Measurements from ENCODE around the gene VARS2.
"Not testable (repeated sequence)": the region's sequence is repeated elsewhere in the genome, so short reads cannot be mapped to it uniquely, and the experiment has no call there.

VARS2 gene

DNA sequence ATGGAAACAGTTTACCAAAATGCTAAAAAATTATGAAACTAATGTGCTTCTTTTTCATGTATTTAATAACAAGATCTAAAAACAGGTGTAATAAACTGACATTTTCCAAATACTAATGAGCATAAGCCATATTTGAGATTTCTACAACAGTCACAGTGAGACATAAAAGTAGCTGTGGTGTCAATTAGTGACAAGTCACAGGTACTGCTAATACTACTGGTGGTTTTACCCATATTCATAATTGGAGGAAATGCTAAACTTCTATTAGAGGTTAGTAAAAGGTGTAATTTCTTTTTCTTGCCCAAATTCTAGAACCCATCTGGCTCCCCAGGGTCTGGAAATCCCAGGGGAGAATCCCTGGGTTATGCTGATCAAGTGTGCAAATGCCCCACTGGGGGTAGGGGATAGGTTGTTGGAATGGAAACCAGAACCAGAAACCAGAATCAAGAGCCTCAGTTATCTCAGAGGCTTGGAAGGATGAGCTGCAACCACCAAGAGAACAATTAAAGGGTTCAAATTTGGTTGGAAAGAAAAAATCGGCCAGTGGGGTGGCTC lies 13.1 kb upstream of the VARS2 start:
- DNase-seq: no peak

DNA sequence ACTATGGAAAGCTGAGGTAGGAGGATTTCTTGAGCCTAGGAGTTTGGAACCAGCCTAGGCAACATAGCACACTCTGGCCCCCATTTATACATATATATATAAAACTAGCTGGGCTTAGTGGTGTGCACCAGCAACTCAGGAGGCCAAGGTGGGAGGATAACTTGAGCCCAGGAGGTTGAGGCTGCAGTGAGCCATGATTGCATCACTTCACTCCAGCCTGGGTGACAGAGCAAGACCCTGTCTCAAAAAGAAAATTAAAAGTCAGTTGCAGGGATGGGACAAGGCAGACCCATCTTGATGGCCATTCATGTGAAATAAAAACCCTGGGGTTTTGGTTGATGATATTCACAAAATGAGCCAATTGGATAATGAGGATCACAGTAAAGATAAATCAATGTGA lies 12.6 kb upstream of the VARS2 start:
- DNase-seq: no peak

DNA sequence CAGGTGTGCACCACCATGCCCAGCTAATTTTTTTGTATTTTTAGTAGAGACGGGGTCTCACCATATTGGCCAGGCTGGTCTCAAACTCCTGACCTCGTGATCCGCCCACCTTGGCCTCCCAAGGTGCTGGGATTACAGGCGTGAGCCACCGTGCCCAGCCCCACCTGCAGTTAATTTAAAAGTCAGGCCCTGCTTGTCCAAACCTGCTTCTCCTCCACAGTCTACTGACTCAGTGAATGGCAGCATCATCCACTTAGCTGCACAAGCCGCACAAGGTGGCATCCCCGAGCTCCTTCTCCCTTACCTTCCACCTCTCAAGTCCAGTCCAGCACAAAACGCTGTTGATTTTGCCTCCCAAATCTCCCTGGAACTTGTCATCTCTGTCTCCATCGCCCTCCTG lies 11.8 kb upstream of the VARS2 start:
- not testable (repeated sequence) for DNase-seq

DNA sequence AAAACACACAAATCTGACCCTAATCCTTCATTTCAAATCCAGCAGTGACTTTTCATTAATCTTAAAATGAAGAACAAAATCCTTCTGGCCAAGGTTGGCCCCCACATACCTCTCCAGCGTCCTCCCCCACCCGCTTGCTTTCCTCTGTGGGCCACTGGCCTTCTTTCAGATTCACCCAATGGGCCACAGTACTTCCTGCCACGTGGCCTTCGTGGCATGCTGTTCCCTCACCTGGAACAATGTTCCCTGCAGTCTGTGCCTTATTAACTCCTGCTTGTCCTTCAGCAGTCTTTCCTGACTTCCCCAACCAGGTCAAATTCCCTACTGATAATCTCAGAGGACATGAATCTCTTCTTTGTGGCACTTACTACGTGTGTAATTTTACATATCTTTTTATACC lies 11.3 kb upstream of the VARS2 start:
- DNase-seq: no peak

DNA sequence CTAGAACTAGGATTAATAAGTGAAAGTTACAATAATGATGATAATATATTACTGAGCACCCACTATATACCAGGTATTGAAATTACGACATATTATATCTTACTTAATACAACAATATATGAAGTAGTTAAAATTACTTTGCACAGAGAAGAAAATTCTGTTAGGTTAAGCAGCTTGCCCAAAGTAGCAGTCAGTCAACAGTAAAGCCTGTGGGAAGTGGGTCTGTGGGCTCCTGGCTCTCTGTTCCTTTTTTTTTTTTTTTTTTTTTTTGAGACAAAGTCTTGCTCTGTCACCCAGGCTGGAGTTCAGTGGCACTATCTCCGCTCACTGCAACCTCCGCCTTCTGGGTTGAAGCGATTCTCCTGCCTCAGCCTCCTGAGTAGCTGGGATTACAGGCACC lies 10.8 kb upstream of the VARS2 start:
- no peak for DNase-seq

DNA sequence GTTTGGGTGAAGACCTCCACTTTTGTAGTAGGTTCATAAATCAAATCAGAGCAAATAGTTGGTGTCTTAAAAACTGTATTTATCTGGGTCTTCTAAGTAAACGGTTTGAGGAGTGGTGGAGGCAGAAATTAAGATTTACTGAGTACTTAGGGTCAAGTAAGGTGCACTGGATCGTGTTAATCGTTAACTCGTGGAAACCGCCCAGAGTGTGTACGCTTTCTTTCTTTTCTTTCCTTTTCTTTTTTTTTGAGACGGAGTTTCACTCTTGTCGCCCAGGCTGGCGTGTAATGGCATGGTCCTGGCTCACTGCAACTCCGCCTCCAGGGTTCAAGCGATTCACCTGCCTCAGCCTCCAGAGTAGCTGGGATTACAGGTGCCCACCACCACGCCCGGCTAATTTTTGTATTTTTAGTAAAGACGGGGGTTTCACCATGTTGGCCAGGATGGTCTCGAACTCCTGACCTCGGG lies 6.7 kb upstream of the VARS2 start:
- not testable (repeated sequence) for DNase-seq

DNA sequence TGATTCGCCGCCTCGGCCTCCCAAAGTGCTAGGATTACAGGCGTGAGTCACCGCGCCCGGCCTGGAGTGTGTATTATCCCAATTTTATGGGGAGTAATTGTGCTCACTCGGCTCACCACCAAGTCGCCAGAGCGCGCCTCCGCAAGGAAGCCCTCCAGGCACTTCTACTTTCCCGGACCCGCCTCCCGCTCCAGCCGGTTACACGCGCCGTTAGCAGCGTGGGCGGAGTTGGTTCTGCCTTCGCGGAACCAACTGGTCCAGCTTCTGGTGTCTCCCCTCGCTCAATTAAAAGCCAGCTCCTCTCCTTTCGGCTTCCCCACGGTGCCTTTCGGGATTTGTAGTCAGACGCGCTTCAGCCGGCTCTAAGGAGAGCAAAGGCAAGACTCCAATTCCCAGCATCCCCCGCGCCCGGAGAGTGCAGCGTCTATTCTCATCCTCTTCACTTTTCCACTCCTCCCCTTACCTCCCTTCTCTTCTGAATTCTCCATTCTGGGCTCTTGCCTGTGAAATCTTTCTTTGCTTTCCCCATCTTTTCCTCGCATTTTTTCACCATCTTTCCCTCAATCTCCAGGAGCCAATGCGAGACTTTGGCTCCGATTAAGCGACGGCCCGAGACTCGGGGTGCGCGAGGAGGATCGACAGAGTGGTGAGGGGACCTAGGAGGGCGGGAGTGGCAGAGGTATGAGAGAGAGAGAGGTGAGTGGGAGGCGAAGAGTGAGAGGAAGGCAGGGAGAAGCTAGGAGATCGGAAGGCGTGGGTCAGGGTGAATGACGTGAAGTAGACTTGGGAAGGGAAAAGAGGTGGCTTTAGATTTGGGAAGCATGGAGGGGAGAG lies 6.1 kb upstream of the VARS2 start, which contains the start of gene GTF2H4:
Gene GTF2H4 (plus strand): TSS at position 450 of the 834 bp plus-strand sequence.
- peak; percentile 96 for DNase-seq

DNA sequence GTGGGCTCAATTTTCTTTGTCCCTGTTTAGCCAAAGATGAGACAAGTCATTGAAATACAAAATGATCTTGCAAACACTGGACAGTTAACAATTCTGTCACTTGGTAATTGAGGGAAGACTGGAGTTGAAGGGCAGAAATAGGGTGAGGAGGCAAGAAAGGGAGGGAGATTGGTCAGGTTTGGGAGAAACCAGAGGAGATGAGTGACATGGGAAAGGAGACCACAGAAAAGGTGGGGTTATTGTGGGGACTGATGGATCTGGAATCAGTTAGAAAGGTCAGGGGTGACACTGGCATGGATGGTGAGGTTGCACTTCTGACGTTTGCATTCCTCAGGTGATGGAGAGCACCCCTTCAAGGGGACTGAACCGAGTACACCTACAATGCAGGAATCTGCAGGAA lies 5.3 kb upstream of the VARS2 start:
- DNase-seq: no peak

DNA sequence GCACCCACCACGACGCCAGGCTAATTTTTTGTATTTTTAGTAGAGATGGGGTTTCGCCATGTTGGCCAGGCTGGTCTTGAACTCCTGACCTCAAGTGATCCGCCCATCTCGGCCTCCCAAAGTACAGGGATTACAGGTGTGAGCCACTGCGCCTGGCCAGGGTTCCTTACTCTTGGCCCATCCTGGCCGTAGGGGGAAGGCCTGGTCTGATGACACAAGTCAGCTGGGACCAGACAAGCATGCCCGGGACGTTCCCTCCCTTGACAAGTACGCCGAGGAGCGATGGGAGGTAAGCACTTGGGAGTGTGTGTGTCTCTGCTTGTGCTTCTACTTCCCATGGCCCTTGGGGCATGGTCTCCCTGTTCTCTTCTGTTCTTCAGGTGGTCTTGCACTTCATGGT lies 3.6 kb upstream of the VARS2 start:
- DNase-seq: not testable (repeated sequence)

DNA sequence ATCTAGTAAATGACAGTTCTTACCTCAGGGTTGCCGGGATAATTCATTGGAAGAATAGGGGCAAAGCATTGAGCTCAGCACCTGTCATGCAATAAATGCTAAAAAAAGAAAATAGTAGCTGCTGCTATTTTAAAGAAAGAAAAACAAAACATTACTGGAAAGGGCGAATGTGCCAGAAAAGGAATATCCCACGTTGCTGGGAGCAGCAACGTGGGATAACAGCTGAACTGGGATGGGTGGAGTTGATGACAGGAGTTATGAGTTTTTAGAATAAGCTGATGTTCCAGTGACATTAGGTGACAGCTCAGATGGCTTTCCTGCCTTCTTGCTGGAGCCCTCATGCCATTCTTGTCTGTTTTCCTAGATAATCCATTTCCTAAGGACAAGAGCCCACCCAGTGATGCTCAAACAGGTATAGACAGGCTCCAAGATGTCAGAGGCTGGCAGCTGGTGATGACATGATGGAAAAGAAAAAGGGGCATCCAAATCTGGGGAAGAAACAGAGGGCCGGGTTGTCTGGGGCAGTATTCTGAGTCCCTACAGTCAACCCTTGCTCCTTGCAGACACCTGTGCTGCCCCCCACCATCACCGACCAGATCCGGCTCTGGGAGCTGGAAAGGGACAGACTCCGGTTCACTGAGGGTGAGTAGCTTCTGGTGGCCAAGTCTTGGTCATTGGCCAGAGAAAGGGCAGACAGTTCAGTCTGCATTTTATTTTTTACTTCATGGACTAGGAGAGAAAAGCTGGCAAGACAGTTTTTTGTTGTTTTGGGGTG lies 1.1 kb upstream of the VARS2 start:
- DNase-seq: no peak

DNA sequence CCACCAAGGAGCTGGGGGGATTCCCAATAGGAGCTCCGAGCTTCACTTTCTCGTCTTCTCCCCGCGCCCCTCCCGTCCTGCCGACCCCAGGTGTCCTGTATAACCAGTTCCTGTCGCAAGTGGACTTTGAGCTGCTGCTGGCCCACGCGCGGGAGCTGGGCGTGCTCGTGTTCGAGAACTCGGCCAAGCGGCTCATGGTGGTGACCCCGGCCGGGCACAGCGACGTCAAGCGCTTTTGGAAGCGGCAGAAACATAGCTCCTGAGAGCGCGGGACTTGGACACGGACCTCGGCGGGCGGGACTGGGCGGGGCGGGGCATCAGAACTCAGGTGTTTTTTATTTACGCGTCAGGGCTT lies 340 bp upstream of the VARS2 start:
- DNase-seq: no peak

DNA sequence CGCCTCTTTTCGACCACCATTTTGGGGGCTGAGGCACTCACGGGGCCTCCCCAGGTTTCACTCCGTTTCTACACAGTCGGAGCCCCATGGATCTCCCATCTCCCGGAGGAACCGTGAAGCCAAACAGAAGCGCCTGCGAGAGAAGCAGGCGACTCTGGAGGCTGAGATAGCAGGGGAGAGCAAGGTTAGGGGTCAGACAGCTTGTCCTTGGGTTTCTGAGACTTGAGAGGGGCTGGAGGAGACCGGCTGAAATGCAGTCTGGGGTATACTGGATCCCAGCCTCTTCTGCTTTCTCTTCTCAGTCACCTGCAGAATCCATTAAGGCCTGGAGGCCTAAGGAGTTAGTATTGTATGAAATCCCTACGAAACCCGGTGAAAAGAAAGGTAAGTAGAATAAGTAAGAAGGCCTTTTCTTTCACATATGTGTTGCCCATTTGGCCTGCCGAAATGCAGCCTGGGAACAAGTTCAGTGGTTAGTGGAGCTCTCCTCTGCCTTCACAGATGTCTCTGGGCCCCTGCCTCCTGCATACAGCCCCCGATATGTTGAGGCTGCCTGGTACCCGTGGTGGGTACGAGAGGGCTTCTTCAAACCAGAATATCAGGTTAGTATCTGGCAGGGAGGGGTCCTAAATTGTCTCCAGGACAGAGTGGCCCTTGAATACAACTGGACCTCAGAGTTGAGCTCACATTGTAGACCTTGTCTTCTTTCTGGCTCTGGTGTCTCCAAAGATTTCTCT lies 984 bp downstream of the VARS2 start:
- DNase-seq: no peak

DNA sequence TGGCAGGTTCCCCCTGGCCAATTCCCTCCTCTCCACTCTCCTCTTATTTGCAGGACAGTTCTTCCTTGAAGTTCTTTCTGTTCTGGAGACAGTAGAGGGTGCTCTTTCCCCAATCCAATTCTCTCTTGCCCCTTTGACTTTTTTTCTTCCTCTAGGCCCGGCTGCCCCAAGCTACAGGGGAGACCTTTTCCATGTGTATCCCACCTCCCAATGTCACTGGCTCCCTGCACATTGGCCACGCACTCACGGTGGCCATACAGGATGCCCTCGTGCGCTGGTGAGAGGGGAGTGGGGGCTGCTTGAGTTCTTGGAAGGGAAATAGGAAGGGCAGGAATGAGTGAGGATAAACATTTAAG lies 1.5 kb downstream of the VARS2 start:
- DNase-seq: no peak

DNA sequence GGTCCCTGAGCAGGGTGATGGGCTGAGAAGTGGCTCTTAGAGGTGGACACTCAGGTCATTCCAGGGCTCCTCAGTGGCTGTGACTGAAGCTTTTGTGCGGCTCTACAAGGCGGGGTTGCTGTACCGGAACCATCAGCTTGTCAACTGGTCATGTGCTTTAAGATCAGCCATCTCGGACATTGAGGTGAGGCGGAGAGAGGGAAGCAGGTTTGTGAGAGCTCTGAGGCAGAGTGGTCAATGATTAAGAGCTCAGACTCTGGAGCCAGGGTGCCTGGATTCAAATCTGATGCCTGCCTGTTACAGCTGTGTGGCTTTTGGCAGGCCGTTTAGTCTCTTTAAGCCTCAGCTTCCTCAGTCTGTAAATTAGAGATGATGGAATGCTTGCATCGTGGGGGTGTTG lies 3.0 kb downstream of the VARS2 start:
- DNase-seq: no peak

DNA sequence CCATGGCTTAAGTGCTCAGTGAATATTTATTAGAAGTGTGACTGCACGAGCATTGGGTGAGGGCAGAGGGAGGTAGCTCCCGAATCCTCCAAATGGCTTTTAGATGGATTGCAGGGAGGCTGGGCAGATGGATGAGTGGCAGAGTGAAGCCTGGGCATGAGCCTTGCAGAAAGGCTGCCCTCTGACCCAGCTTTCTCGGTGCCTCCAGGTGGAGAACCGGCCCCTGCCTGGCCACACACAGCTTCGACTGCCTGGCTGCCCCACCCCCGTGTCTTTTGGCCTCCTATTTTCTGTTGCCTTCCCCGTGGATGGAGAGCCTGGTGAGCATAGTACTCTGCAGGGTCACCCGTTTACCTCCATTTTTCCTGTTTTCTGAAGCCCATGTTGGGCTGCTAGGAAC lies 3.4 kb downstream of the VARS2 start:
- no peak for DNase-seq

DNA sequence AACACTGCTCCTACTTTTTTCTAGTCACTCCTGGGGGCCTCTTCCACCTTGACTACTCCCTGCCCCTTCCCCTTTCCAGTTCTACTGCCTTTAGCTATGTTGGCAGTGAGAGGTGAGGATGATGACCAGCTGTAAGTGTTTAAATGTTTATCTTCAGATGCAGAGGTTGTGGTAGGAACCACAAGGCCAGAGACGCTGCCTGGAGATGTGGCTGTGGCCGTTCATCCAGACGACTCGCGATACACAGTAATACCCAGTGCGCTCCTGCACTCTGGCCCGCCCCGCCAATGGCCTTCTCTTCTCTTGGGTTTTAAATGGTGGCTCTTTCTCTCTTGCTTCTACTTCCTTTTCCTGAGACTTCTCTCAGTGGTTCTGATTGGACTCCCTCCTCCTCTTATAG lies 4.6 kb downstream of the VARS2 start:
- DNase-seq: no peak

DNA sequence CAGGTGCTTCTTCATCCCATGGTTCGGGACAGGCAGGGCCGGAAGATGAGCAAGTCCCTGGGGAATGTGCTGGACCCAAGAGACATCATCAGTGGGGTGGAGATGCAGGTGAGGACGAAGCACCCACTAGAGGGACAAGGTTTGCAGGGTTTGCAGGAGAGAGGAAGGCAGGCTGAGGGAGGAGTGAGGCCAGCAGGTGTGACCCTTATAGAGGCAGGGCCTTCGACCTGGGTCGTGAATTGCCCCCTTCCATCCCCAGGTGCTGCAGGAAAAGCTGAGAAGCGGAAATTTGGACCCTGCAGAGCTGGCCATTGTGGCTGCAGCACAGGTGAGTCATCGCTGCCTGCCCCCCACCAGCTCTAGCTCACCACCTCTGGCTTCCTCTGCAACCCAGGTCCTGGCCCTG lies 8.4 kb downstream of the VARS2 start:
- DNase-seq: no peak

DNA sequence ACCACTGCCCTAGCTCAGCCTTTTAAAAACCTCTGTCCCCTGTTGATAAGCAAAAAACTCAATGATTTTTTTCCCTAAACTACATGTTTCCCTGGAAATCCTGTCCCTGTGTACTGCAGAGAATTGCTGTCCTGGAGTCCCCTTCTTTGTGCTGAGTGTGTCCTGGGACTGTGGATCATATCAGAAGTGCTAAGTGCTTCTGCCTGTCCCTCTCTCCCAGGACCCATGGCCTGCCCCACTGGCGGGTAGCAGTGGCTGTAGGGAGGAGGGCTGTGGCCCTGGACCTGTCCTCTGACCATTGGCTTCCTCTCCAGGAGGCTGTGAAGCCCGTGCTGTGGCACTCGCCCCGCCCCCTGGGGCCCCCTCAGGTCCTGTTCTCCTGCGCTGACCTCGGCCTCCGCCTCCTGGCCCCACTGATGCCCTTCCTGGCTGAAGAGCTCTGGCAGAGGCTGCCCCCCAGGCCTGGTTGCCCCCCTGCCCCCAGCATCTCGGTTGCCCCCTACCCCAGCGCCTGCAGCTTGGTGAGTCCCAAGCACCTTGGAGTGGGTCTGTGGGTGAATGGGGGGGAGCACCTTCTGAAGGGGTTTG lies 10.1 kb downstream of the VARS2 start:
- DNase-seq: not testable (repeated sequence)

DNA sequence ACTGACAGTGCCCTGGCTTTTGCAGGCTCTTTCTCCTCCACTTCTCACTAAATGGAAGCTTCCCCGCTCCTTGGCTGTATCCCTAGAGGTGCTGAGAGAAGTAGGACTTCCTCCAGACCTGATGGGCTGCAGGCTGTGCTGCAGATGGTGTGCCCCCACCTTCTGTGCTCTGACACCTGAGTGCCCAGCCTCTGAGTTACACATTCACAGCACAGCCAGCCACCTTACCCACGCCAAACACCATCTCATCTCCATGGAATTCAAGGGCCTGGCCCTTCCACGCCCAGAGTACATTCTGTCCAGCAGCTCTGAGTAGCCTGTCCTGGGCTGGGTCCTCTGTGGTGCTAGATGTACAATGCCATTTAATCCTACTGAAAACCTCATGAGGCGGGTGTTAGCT lies 12.6 kb downstream of the VARS2 start:
- DNase-seq: no peak

DNA sequence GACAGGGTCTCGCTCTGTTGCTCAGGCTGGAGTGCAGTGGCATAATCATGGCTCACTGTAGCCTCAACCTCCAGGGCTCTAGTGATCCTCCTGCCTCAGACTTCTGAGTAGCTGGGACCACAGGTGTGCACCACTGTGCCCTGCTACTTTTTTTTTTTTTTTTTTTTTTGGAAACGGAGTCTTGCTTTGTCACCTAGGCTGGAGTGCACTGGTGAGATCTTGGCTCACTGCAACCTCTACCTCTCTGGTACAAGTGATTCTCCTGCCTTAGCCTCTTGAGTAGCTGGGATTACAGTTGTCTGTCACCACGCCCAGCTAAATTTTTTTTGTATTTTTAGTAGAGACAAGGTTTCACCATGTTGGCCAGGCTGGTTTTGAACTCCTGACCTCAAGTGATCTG lies 13.0 kb downstream of the VARS2 start:
- DNase-seq: not testable (repeated sequence)

DNA sequence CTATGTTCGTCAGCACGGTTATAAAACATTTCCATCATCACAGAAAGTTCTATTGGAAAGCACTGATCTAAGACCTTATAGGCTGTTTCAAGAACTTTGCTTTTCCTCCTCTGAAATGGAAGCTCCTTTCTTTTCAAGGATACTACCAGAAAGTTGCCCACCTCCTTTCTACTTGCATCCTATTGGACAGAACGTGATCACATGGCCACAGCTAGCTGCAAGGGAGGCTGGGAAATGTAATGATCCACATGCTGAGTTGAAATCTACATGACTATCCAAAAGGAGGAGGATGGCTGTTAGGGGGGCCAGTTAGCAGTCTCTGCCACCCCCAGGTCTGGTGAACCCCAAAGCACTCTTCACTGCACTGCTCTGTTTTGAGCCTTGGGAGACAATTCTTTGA lies 14.6 kb downstream of the VARS2 start:
- DNase-seq: no peak

DNA sequence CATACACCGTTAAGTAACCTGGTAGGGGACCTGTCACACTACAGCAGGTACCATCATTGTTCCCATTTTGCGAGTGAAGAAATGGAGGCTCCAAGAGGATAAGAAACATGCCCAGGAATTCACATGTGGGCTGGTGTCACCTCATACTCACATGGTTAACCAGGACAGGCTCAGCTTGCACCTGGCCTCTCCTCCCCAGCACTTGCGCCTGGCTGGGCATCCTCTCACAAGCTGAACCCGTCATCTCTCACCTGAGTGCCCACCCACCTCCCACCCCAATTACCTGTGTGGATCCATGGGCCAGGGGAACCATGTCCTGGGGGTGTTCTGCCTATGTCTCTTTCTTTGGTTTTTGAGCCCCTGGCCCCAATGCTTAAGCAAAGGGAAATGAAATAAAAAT lies 16.5 kb downstream of the VARS2 start:
- no peak for DNase-seq

DNA sequence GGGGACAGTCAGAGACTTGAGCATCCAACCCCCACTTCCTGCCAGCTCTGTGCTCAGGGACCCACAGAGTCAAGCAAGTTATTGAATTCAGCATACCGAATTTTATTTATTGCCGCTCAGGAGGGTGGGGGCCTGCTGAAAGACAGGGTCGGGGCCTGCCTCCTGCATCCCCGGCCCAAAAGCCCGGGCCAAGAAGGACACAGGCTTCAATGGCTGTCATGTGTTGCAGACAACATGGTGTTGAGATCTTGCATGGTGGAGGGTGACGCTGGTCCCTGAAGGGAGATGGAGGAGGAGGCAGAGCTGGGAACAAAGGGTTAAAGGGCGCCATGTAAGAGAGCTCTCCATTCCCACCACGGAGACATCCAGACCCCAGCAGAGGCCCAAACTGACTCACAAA lies 17.2 kb downstream of the VARS2 start:
- DNase-seq: no peak
